HG03378 (cell line): Measurements from ENCODE around the gene MTSS2.

Experiments
- ATAC-seq: cut with Tn5 transposase; IDR thresholded peaks from one replicate; pipeline ENCODE4 v1.9.1; 2021; ENCODE audit warnings: mild to moderate bottlenecking, moderate library complexity; ENCODE audit not compliant: unreplicated experiment

The MTSS2 gene

GRCh38 chr16:70687671-70688245 is 1.9 kb upstream of the MTSS2 start:
- no peak for ATAC-seq

- no peak for ATAC-seq
These were observed 1.3 kb upstream of the MTSS2 start for GRCh38 chr16:70687102-70687511.

GRCh38 chr16:70686376-70687101 is 686 bp upstream of the MTSS2 start:
- ATAC-seq = no peak

GRCh38 chr16:70685061-70685937 is 554 bp downstream of the MTSS2 start:
- no peak for ATAC-seq

GRCh38 chr16:70684146-70685060 is 1.4 kb downstream of the MTSS2 start:
- ATAC-seq = no peak

- no peak for ATAC-seq
These were observed 2.5 kb downstream of the MTSS2 start for GRCh38 chr16:70683146-70683944.

GRCh38 chr16:70682239-70683145 is 3.4 kb downstream of the MTSS2 start:
- ATAC-seq = no peak

- no peak for ATAC-seq
These were observed 4.2 kb downstream of the MTSS2 start for GRCh38 chr16:70681382-70682238.

- no peak for ATAC-seq
These were observed 5.1 kb downstream of the MTSS2 start for GRCh38 chr16:70680495-70681381.

- no peak for ATAC-seq
These were observed 6.0 kb downstream of the MTSS2 start for GRCh38 chr16:70679671-70680494.

- no peak for ATAC-seq
These were observed 6.8 kb downstream of the MTSS2 start for GRCh38 chr16:70678898-70679670.

GRCh38 chr16:70678121-70678897 is 7.5 kb downstream of the MTSS2 start:
- ATAC-seq = no peak

- ATAC-seq = no peak
These were observed 8.2 kb downstream of the MTSS2 start for GRCh38 chr16:70677499-70678120.
